Caki2 (cell line): Measurements from ENCODE around the gene SCAMP5. TPM values are rescaled to one million over a fixed set of nuclear protein-coding genes. Genes with fewer than 3 reads are reported as not detected.

Experiments used
- DNase-seq: peaks from one replicate; pipeline ENCODE4 v3.0.0-alpha.2; 2015; ENCODE audit warnings: low read depth
- in situ Hi-C: cut with HindIII; loops from 2 replicates; pipeline ENCODE4 v1.10.0; 2016; ENCODE audit warnings: low sequenced_read_pairs, low pct_unique_long_range_greater_than_20kb, mixed read lengths
- total RNA-seq: library from RNA; depleted of rRNA; stranded (reverse); fragments of >200 nt; shearing (Covaris generic); gene quantifications from 2 replicates; pipeline ENCODE4 v1.2.3, GENCODE V29; 2014; ENCODE audit warnings: low replicate concordance

Gene SCAMP5
- total RNA-seq, 1 experiment from 2014 or later: 0.88 TPM

- DNase-seq: no peak
- in situ Hi-C loops: no loop called here
These were observed 7.0 kb downstream of the SCAMP5 start for GRCh38 chr15:75002398-75002797.

- in situ Hi-C loops: no loop called here
These were observed 11.9 kb downstream of the SCAMP5 start for GRCh38 chr15:75007216-75007615.

GRCh38 chr15:75008221-75008625 is 12.9 kb downstream of the SCAMP5 start:
- in situ Hi-C loops: no loop called here
- DNase-seq: no peak

More at GRCh38 chr15:75007216-75007615, 11.9 kb downstream of the SCAMP5 start:
- no peak for DNase-seq

- no peak for DNase-seq
These were observed 13.4 kb downstream of the SCAMP5 start for GRCh38 chr15:75008629-75009326.

GRCh38 chr15:75016431-75016830 is 21.1 kb downstream of the SCAMP5 start:
- in situ Hi-C loops: no loop called here
- DNase-seq: no peak

More at GRCh38 chr15:75008629-75009326, 13.4 kb downstream of the SCAMP5 start:
- in situ Hi-C loops: no loop called here

GRCh38 chr15:75019916-75020315 is 24.6 kb downstream of the SCAMP5 start:
- no peak for DNase-seq
- in situ Hi-C loops: no loop called here

GRCh38 chr15:75021341-75021740 is 26.0 kb downstream of the SCAMP5 start:
- no peak for DNase-seq

GRCh38 chr15:75022783-75023180 is 27.4 kb downstream of the SCAMP5 start:
- in situ Hi-C loops: no loop called here
- no peak for DNase-seq

More at GRCh38 chr15:75021341-75021740, 26.0 kb downstream of the SCAMP5 start:
- in situ Hi-C loops: no loop called here

- DNase-seq: peak; percentile 87
- in situ Hi-C loops: no loop called here
These were observed 28.0 kb downstream of the SCAMP5 start, which contains the start of gene PPCDC for GRCh38 chr15:75023181-75023871. PPCDC (plus strand) TSS chr15:75023590; CDS start chr15:75028319, 4,729 bp downstream.

- peak; percentile 19 for DNase-seq
- in situ Hi-C loops: no loop called here
These were observed 28.7 kb downstream of the SCAMP5 start for GRCh38 chr15:75023872-75024636.

- no peak for DNase-seq
- in situ Hi-C loops: no loop called here
These were observed 29.7 kb downstream of the SCAMP5 start for GRCh38 chr15:75025107-75025506.

GRCh38 chr15:75025548-75026260 is 30.3 kb downstream of the SCAMP5 start:
- in situ Hi-C loops: no loop called here
- DNase-seq: no peak

- DNase-seq: no peak
- in situ Hi-C loops: no loop called here
These were observed 32.2 kb downstream of the SCAMP5 start for GRCh38 chr15:75027551-75027950.

- in situ Hi-C loops: no loop called here
These were observed 33.6 kb downstream of the SCAMP5 start for GRCh38 chr15:75028991-75029377.

GRCh38 chr15:75029378-75030022 is 34.1 kb downstream of the SCAMP5 start:
- DNase-seq: peak; percentile 72
- in situ Hi-C loops: no loop called here

More at GRCh38 chr15:75028991-75029377, 33.6 kb downstream of the SCAMP5 start:
- DNase-seq: no peak

GRCh38 chr15:75030023-75030413 is 34.7 kb downstream of the SCAMP5 start:
- peak; percentile 24 for DNase-seq

GRCh38 chr15:75030424-75030823 is 35.1 kb downstream of the SCAMP5 start:
- in situ Hi-C loops: no loop called here
- no peak for DNase-seq

More at GRCh38 chr15:75030023-75030413, 34.7 kb downstream of the SCAMP5 start:
- in situ Hi-C loops: no loop called here

- no peak for DNase-seq
- in situ Hi-C loops: no loop called here
These were observed 36.5 kb downstream of the SCAMP5 start for GRCh38 chr15:75031848-75032247.
